Measurements from ENCODE around the gene CDH23.

Gene CDH23

GRCh38 chr10:71456631-71457030 lies 59.9 kb downstream of the CDH23 start:
- DNase-seq (ENCODE audit: extremely low spot score) = no peak
- TF ChIP-seq L3MBTL2 (conservative IDR thresholded peaks at IDR 0.05) (no peak), NFRKB (IDR thresholded peaks at IDR 0.05) (no peak)
- ChIA-PET POLR2A (no interaction called here), CTCF (no interaction called here)

- no peak for TF ChIP-seq LEF1 (IDR thresholded peaks at IDR 0.05; ENCODE audit: borderline replicate concordance)
- no peak for TF ChIP-seq BHLHE40 (IDR thresholded peaks at IDR 0.05; ENCODE audit: borderline replicate concordance)
- no peak for TF ChIP-seq SUZ12 (IDR thresholded peaks at IDR 0.05)
- no peak for TF ChIP-seq PKNOX1 (IDR thresholded peaks at IDR 0.05)
- no peak for TF ChIP-seq L3MBTL2 (conservative IDR thresholded peaks at IDR 0.05)
- no peak for TF ChIP-seq FOXK2 (IDR thresholded peaks at IDR 0.05)
- no peak for TF ChIP-seq TARDBP (IDR thresholded peaks at IDR 0.05)
- no peak for TF ChIP-seq ZNF384 (IDR thresholded peaks at IDR 0.05)
- CTCF ChIA-PET = no interaction called here
- no peak for DNase-seq (ENCODE audit: extremely low spot score)
- POLR2A ChIA-PET = no interaction called here
Observed at GRCh38 chr10:71457908-71458307, 61.2 kb downstream of the CDH23 start.

- CTCF ChIA-PET = no interaction called here
- TF ChIP-seq FOXK2 (IDR thresholded peaks at IDR 0.05) (no peak), L3MBTL2 (conservative IDR thresholded peaks at IDR 0.05) (no peak), TARDBP (IDR thresholded peaks at IDR 0.05) (no peak), ELF4 (IDR thresholded peaks at IDR 0.05) (no peak), CTBP1 (IDR thresholded peaks at IDR 0.05; ENCODE audit: borderline replicate concordance) (no peak), FOXA1 (IDR thresholded peaks at IDR 0.05) (no peak), NFRKB (IDR thresholded peaks at IDR 0.05) (no peak), ARNT (IDR thresholded peaks at IDR 0.05) (no peak), SUZ12 (IDR thresholded peaks at IDR 0.05) (no peak), ZNF384 (IDR thresholded peaks at IDR 0.05) (no peak), PKNOX1 (IDR thresholded peaks at IDR 0.05) (no peak), FOXM1 (IDR thresholded peaks at IDR 0.05; ENCODE audit: borderline replicate concordance) (no peak), LEF1 (IDR thresholded peaks at IDR 0.05; ENCODE audit: borderline replicate concordance) (no peak), HDGF (IDR thresholded peaks at IDR 0.05; ENCODE audit: borderline replicate concordance) (no peak), BHLHE40 (IDR thresholded peaks at IDR 0.05; ENCODE audit: borderline replicate concordance) (no peak), SP1 (IDR thresholded peaks at IDR 0.05) (no peak)
- POLR2A ChIA-PET = no interaction called here
- DNase-seq (ENCODE audit: extremely low spot score) = no peak
Observed at GRCh38 chr10:71458387-71458786, 61.7 kb downstream of the CDH23 start.

- no peak for TF ChIP-seq ZNF384 (IDR thresholded peaks at IDR 0.05)
- no peak for TF ChIP-seq BHLHE40 (IDR thresholded peaks at IDR 0.05; ENCODE audit: borderline replicate concordance)
- no peak for TF ChIP-seq ARNT (IDR thresholded peaks at IDR 0.05)
- no peak for TF ChIP-seq FOXA1 (IDR thresholded peaks at IDR 0.05)
- TF ChIP-seq L3MBTL2 (conservative IDR thresholded peaks at IDR 0.05) = no peak
- no peak for TF ChIP-seq LEF1 (IDR thresholded peaks at IDR 0.05; ENCODE audit: borderline replicate concordance)
- no peak for TF ChIP-seq PKNOX1 (IDR thresholded peaks at IDR 0.05)
- no peak for TF ChIP-seq ELF4 (IDR thresholded peaks at IDR 0.05)
- TF ChIP-seq TARDBP (IDR thresholded peaks at IDR 0.05) = no peak
- TF ChIP-seq SP1 (IDR thresholded peaks at IDR 0.05) = no peak
- no peak for TF ChIP-seq SUZ12 (IDR thresholded peaks at IDR 0.05)
- no peak for TF ChIP-seq FOXK2 (IDR thresholded peaks at IDR 0.05)
- no peak for TF ChIP-seq HDGF (IDR thresholded peaks at IDR 0.05; ENCODE audit: borderline replicate concordance)
- no peak for TF ChIP-seq FOXM1 (IDR thresholded peaks at IDR 0.05; ENCODE audit: borderline replicate concordance)
- no peak for TF ChIP-seq CTBP1 (IDR thresholded peaks at IDR 0.05; ENCODE audit: borderline replicate concordance)
- TF ChIP-seq NFRKB (IDR thresholded peaks at IDR 0.05) = no peak
- CTCF ChIA-PET = interaction anchor here (2.0 kb wide), 1 partner anchor 15 kb away, joined by 4 read pairs; no protein-coding TSS in a partner anchor
- POLR2A ChIA-PET = no interaction called here
- no peak for DNase-seq (ENCODE audit: extremely low spot score)
Observed at GRCh38 chr10:71459513-71459912, 62.8 kb downstream of the CDH23 start.

GRCh38 chr10:71460615-71461014 lies 63.9 kb downstream of the CDH23 start:
- no peak for DNase-seq (ENCODE audit: extremely low spot score)
- ChIA-PET CTCF (interaction anchor here (2.0 kb wide), 1 partner anchor 14 kb away, joined by 4 read pairs; no protein-coding TSS in a partner anchor), POLR2A (no interaction called here)
- TF ChIP-seq HDGF (IDR thresholded peaks at IDR 0.05; ENCODE audit: borderline replicate concordance) (no peak), PKNOX1 (IDR thresholded peaks at IDR 0.05) (no peak), SP1 (IDR thresholded peaks at IDR 0.05) (no peak), LEF1 (IDR thresholded peaks at IDR 0.05; ENCODE audit: borderline replicate concordance) (no peak), ELF4 (IDR thresholded peaks at IDR 0.05) (no peak), CTBP1 (IDR thresholded peaks at IDR 0.05; ENCODE audit: borderline replicate concordance) (no peak), FOXA1 (IDR thresholded peaks at IDR 0.05) (no peak), BHLHE40 (IDR thresholded peaks at IDR 0.05; ENCODE audit: borderline replicate concordance) (no peak), ARNT (IDR thresholded peaks at IDR 0.05) (no peak), FOXK2 (IDR thresholded peaks at IDR 0.05) (no peak), L3MBTL2 (conservative IDR thresholded peaks at IDR 0.05) (no peak)

GRCh38 chr10:71461457-71461856 lies 64.7 kb downstream of the CDH23 start:
- ChIA-PET POLR2A (no interaction called here), CTCF (no interaction called here)
- no peak for DNase-seq (ENCODE audit: extremely low spot score)
- TF ChIP-seq NFRKB (IDR thresholded peaks at IDR 0.05) = no peak
- TF ChIP-seq BHLHE40 (IDR thresholded peaks at IDR 0.05; ENCODE audit: borderline replicate concordance) = no peak
- TF ChIP-seq ZNF384 (IDR thresholded peaks at IDR 0.05) = no peak
- TF ChIP-seq L3MBTL2 (conservative IDR thresholded peaks at IDR 0.05) = no peak
- no peak for TF ChIP-seq SUZ12 (IDR thresholded peaks at IDR 0.05)
- no peak for TF ChIP-seq TARDBP (IDR thresholded peaks at IDR 0.05)
- no peak for TF ChIP-seq FOXA1 (IDR thresholded peaks at IDR 0.05)
- TF ChIP-seq FOXK2 (IDR thresholded peaks at IDR 0.05) = no peak
- no peak for TF ChIP-seq FOXM1 (IDR thresholded peaks at IDR 0.05; ENCODE audit: borderline replicate concordance)
- TF ChIP-seq ARNT (IDR thresholded peaks at IDR 0.05) = no peak
- TF ChIP-seq SP1 (IDR thresholded peaks at IDR 0.05) = no peak
- TF ChIP-seq HDGF (IDR thresholded peaks at IDR 0.05; ENCODE audit: borderline replicate concordance) = no peak
- no peak for TF ChIP-seq ELF4 (IDR thresholded peaks at IDR 0.05)
- no peak for TF ChIP-seq CTBP1 (IDR thresholded peaks at IDR 0.05; ENCODE audit: borderline replicate concordance)
- TF ChIP-seq LEF1 (IDR thresholded peaks at IDR 0.05; ENCODE audit: borderline replicate concordance) = no peak
- TF ChIP-seq PKNOX1 (IDR thresholded peaks at IDR 0.05) = no peak

Data from HEK293T (cell line).